ENCODE data around the gene NACA2. TPM values are rescaled to one million over a fixed set of nuclear protein-coding genes. Genes with fewer than 3 reads are reported as not detected.

The NACA2 gene
- total RNA-seq, 1 donor from 2014 or later = not detected

GRCh38 chr17:61625564-61625963 is 34.5 kb upstream of the NACA2 start:
- Mint-ChIP-seq H3K27me3 (ENCODE audit: low read depth) (no peaks in the 10 kb centered on the region), H3K27ac (ENCODE audit: unreplicated experiment) (no peak overlapping the region), H3K9me3 (peaks cover 6% of the 10 kb centered on the region), H3K4me3 (no peak overlapping the region), H3K36me3 (ENCODE audit: low read depth) (peaks cover 4% of the 10 kb centered on the region), H3K4me1 (no peaks in the 10 kb centered on the region)
- no peak for DNase-seq (ENCODE audit: low read depth, low spot score)
- TF ChIP-seq CTCF (conservative IDR thresholded peaks at IDR 0.05) = no peak

GRCh38 chr17:61624951-61625350 is 33.9 kb upstream of the NACA2 start:
- DNase-seq (ENCODE audit: low read depth, low spot score) = no peak
- H3K27ac Mint-ChIP-seq (ENCODE audit: unreplicated experiment) = no peak overlapping the region
- no peaks in the 10 kb centered on the region for H3K27me3 Mint-ChIP-seq (ENCODE audit: low read depth)
- no peak overlapping the region for H3K4me3 Mint-ChIP-seq
- H3K4me1 Mint-ChIP-seq = no peaks in the 10 kb centered on the region
- H3K36me3 Mint-ChIP-seq (ENCODE audit: low read depth) = peaks cover 4% of the 10 kb centered on the region
- no peak for TF ChIP-seq CTCF (conservative IDR thresholded peaks at IDR 0.05)
- H3K9me3 Mint-ChIP-seq = peaks cover 6% of the 10 kb centered on the region

GRCh38 chr17:61621317-61621716 is 30.3 kb upstream of the NACA2 start:
- H3K36me3 Mint-ChIP-seq (ENCODE audit: low read depth) = peaks cover 14% of the 10 kb centered on the region
- no peak for TF ChIP-seq CTCF (conservative IDR thresholded peaks at IDR 0.05)
- peaks cover 14% of the 10 kb centered on the region for H3K9me3 Mint-ChIP-seq
- DNase-seq (ENCODE audit: low read depth, low spot score) = no peak
- H3K4me1 Mint-ChIP-seq = no peaks in the 10 kb centered on the region
- H3K27me3 Mint-ChIP-seq (ENCODE audit: low read depth) = no peaks in the 10 kb centered on the region
- H3K27ac Mint-ChIP-seq (ENCODE audit: unreplicated experiment) = no peak overlapping the region
- no peak overlapping the region for H3K4me3 Mint-ChIP-seq

GRCh38 chr17:61619953-61620352 is 28.9 kb upstream of the NACA2 start:
- TF ChIP-seq CTCF (conservative IDR thresholded peaks at IDR 0.05) = no peak
- H3K4me1 Mint-ChIP-seq = peaks cover 4% of the 10 kb centered on the region
- H3K36me3 Mint-ChIP-seq (ENCODE audit: low read depth) = peaks cover 14% of the 10 kb centered on the region
- no peak for DNase-seq (ENCODE audit: low read depth, low spot score)
- no peak overlapping the region for H3K4me3 Mint-ChIP-seq
- peaks cover 14% of the 10 kb centered on the region for H3K9me3 Mint-ChIP-seq
- no peak overlapping the region for H3K27ac Mint-ChIP-seq (ENCODE audit: unreplicated experiment)
- no peaks in the 10 kb centered on the region for H3K27me3 Mint-ChIP-seq (ENCODE audit: low read depth)

- Mint-ChIP-seq H3K36me3 (ENCODE audit: low read depth) (peaks cover 14% of the 10 kb centered on the region), H3K27me3 (ENCODE audit: low read depth) (no peaks in the 10 kb centered on the region), H3K9me3 (peaks cover 14% of the 10 kb centered on the region), H3K4me3 (no peak overlapping the region), H3K4me1 (peaks cover 5% of the 10 kb centered on the region), H3K27ac (ENCODE audit: unreplicated experiment) (no peak overlapping the region)
- TF ChIP-seq CTCF (conservative IDR thresholded peaks at IDR 0.05) = no peak
- no peak for DNase-seq (ENCODE audit: low read depth, low spot score)
These were observed 28.5 kb upstream of the NACA2 start for GRCh38 chr17:61619493-61619892.

- H3K27ac Mint-ChIP-seq (ENCODE audit: unreplicated experiment) = no peak overlapping the region
- no peaks in the 10 kb centered on the region for H3K27me3 Mint-ChIP-seq (ENCODE audit: low read depth)
- H3K4me1 Mint-ChIP-seq = peaks cover 5% of the 10 kb centered on the region
- no peak overlapping the region for H3K4me3 Mint-ChIP-seq
- no peak for TF ChIP-seq CTCF (conservative IDR thresholded peaks at IDR 0.05)
- H3K36me3 Mint-ChIP-seq (ENCODE audit: low read depth) = peaks cover 14% of the 10 kb centered on the region
- DNase-seq (ENCODE audit: low read depth, low spot score) = no peak
- peaks cover 14% of the 10 kb centered on the region for H3K9me3 Mint-ChIP-seq
These were observed 27.9 kb upstream of the NACA2 start for GRCh38 chr17:61618950-61619349.
